Measurements from ENCODE around the gene DDX28. TPM values are rescaled to one million over a fixed set of nuclear protein-coding genes. Genes with fewer than 3 reads are reported as not detected.

Gene DDX28
- total and polyA plus RNA-seq, 2 of the 8 experiments (the other 6 are each of a cell fraction or from before 2014, with no cell fraction given): 16.8 to 28.1 TPM

- 0 out of 2 replicates have a peak, but pooled peaks have one; percentile 5 for TF ChIP-seq YY1 (IDR thresholded peaks at IDR 0.05; ENCODE audit: low read depth, low read length)
- TF ChIP-seq, protein P1, sequence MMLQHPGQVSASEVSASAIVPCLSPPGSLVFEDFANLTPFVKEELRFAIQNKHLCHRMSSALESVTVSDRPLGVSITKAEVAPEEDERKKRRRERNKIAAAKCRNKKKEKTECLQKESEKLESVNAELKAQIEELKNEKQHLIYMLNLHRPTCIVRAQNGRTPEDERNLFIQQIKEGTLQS (IDR thresholded peaks at IDR 0.05; ENCODE audit: insufficient read depth, low read depth, low read length): peak; percentile 63; the same call in 1 of the 2 replicates
Measured at GRCh38 chr16:67979955-67980678, 42.9 kb downstream of the DDX28 start, which contains the start of gene DPEP3 (continued).
